Midbrain (tissue), 1 donor: ENCODE measurements around the gene ANKRD1.
"Not testable (repeated sequence)": the region's sequence is repeated elsewhere in the genome, so short reads cannot be mapped to it uniquely, and the experiment has no call there.

Experiments used
- DNase-seq: peaks from one replicate; lab custom pipeline; 2025; lab: John Stamatoyannopoulos, UW

The ANKRD1 gene

GRCh38 chr10:90912174-90912573 is 8.7 kb downstream of the ANKRD1 start:
- no peak for DNase-seq

GRCh38 chr10:90911133-90912051 is 9.5 kb downstream of the ANKRD1 start:
- DNase-seq, result peak; percentile 85

- DNase-seq, result no peak
Measured at GRCh38 chr10:90906596-90906995, 14.3 kb downstream of the ANKRD1 start.

DNA sequence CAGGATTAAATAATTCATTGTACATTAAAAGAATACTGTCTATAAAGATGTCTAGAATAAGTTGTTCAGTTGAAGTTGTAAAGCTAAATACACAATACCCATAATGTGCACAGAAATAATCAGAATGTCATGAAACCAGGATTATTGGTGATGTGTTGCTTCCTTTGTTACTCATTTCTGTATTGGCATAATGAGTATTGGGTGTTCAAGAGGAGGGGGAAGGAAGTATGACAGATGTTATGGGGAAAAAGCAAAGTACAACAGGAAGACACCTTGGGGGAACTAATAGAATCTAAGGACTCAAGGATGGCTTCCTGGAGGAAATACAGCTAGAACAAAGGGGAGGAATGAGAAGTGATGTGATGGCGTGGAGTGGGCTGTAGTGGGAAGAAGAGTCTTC is 15.0 kb downstream of the ANKRD1 start:
- no peak for DNase-seq

DNA sequence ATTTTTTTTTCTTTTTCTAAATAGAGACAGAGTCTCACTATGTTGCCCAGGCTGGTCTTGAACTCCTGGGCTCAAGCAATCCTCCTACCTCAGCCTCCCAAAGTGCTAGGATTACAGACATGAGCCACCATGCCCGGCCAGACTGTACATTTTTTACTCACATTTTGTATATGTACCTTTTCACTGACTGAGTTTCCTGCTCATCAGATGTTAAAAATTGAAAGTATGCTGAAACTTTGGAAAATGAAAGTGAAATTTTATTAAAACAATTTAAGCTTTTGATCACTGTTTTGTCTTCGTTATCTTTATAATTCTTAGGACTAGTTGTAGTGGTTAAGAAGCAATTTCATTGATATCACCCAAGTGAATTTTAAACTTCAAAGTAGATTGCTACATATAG is 24.0 kb downstream of the ANKRD1 start:
- DNase-seq, result not testable (repeated sequence)

- DNase-seq, result no peak
Measured at GRCh38 chr10:90893190-90893589, 27.7 kb downstream of the ANKRD1 start.

- no peak for DNase-seq
Measured at GRCh38 chr10:90890347-90890746, 30.5 kb downstream of the ANKRD1 start.

GRCh38 chr10:90889636-90890035 is 31.3 kb downstream of the ANKRD1 start:
- no peak for DNase-seq

DNA sequence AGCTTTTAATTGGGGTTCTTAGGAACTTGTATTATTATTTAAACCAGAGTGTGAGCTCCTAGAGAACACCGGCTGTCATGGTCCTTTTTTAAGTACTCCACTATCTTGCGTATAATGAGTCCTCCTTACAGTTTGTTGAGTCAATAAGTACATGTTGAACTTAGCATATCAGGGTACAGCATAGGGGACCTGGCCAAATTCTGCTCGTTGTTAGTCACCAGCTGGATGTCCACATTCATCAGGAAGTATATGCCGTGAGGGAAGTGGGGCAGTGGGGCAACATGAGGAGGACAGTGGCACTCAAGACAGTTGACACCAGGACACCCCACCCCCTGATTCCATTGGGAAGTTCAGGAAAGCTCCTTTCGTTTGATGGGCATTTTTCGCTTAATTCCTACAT is 32.5 kb downstream of the ANKRD1 start:
- DNase-seq, result no peak

DNA sequence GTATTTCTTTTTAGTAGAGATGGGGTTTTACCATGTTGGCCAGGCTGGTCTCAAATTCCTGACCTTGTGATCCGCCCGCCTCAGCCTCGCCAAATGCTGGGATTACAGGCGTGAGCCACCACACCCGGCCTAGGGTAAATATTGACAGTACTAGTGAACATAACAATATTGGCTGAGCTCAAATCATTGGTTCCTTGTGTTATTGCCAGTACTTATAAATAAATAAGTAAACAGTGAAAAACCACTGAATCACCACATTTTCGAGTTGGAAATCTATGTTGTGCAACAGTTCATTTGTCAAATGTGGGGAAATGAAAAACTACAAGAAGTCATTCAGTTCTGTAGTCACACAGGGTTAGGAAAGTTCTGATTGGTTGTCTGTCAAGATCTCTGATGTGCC is 33.3 kb downstream of the ANKRD1 start:
- DNase-seq, result no peak

DNA sequence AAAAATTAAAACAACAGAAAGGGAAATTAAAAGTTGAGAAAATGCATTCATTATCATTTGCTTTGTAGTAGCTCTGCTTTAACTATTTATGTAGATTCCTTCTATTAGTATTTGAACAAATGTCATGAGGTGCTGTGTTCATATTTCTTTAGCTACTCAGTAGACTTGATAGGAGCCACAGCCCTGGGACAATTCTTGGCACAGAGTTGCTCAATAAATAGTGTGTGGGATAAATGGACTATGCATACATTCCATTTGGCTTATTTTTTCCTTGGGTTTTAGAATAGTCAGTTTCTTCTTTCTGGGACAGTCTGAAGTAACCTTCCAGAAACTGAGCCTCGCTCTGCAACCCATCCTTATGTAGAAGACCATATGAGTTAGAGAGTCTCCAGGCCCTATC is 35.7 kb downstream of the ANKRD1 start:
- DNase-seq, result no peak

GRCh38 chr10:90884431-90884830 is 36.5 kb downstream of the ANKRD1 start:
- DNase-seq, result no peak

- not testable (repeated sequence) for DNase-seq
Measured at GRCh38 chr10:90880059-90880719, 40.7 kb downstream of the ANKRD1 start.

DNA sequence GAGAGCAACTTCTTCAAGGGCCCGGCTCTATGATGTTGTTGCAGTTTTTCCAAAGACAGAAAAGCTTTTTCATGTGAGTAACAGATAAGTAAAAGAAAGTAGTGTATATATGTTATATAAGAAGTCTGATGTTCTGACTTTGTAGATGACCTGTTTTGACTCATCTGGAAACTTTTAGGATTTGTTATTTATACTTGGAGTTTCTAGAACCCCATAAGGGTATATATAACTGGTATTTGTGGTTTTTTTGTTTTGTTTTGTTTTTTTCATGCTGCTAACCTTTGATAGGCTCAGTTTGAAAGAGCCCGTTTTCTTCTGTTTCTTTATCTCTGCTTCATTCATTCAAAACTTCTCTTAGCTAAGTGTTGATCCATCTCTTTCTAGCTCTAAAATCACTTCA is 41.8 kb downstream of the ANKRD1 start:
- DNase-seq, result no peak

- no peak for DNase-seq
Measured at GRCh38 chr10:90872648-90873020, 48.3 kb downstream of the ANKRD1 start.

- DNase-seq, result peak; percentile 90
Measured at GRCh38 chr10:90871766-90872647, 48.9 kb downstream of the ANKRD1 start, which contains the start of gene RPP30. TSS of gene RPP30 (plus strand) at chr10:90871974. CDS start at chr10:90871987, 13 bp downstream.

GRCh38 chr10:90871279-90871765 is 49.6 kb downstream of the ANKRD1 start:
- DNase-seq, result peak; percentile 67

GRCh38 chr10:90866050-90866598 is 54.8 kb downstream of the ANKRD1 start:
- no peak for DNase-seq

- no peak for DNase-seq
Measured at GRCh38 chr10:90865401-90865800, 55.5 kb downstream of the ANKRD1 start.

DNA sequence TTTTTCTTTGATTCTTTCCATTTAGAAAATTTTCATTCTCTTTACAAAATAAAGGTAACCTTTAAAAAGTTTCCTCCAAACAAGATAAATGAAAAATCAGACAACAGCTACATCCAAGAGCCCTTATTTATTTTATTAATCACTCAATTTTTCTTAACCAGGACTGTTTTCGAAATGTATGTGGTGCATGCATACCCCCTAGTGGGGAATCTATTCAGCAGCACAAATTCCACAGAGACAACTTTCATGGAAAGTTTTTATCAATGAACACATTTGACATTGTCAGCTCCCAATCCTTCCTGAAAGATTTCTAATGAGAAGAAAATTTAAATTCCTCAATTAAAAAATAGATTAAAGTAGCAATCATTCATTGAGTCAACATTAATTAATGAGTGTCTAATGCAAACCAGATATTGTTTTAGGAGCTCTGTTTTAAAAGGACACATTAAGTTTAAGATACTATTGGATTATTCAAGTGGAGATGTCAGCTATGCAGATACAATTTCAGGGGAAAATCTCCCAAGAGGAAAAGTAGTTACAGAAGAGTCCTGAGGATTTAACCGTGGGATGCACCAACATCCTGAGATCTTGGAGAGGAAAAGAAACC is 57.9 kb downstream of the ANKRD1 start:
- DNase-seq, result no peak
